Activated CD8-positive, alpha-beta memory T cell treated with anti-CD3 and anti-CD28 coated beads for 4 hours (primary cell): ENCODE results near the gene MAP3K5.
A peak's percentile ranks its signal among the peaks of the same experiment; 100 is the strongest.
"Not testable (repeated sequence)": the region's sequence is repeated elsewhere in the genome, so short reads cannot be mapped to it uniquely, and the experiment has no call there.

Source experiments
- DNase-seq, 2 donors: peaks; one replicate each; pipeline ENCODE4 v3.0.0-alpha.2; 2020; ENCODE audit warnings: low read depth in 2 of 2

The MAP3K5 gene, protein sequence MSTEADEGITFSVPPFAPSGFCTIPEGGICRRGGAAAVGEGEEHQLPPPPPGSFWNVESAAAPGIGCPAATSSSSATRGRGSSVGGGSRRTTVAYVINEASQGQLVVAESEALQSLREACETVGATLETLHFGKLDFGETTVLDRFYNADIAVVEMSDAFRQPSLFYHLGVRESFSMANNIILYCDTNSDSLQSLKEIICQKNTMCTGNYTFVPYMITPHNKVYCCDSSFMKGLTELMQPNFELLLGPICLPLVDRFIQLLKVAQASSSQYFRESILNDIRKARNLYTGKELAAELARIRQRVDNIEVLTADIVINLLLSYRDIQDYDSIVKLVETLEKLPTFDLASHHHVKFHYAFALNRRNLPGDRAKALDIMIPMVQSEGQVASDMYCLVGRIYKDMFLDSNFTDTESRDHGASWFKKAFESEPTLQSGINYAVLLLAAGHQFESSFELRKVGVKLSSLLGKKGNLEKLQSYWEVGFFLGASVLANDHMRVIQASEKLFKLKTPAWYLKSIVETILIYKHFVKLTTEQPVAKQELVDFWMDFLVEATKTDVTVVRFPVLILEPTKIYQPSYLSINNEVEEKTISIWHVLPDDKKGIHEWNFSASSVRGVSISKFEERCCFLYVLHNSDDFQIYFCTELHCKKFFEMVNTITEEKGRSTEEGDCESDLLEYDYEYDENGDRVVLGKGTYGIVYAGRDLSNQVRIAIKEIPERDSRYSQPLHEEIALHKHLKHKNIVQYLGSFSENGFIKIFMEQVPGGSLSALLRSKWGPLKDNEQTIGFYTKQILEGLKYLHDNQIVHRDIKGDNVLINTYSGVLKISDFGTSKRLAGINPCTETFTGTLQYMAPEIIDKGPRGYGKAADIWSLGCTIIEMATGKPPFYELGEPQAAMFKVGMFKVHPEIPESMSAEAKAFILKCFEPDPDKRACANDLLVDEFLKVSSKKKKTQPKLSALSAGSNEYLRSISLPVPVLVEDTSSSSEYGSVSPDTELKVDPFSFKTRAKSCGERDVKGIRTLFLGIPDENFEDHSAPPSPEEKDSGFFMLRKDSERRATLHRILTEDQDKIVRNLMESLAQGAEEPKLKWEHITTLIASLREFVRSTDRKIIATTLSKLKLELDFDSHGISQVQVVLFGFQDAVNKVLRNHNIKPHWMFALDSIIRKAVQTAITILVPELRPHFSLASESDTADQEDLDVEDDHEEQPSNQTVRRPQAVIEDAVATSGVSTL (N-terminal part only)

GRCh38 chr6:136792410-136793262, at the start of gene MAP3K5:
Gene MAP3K5 (minus strand): TSS chr6:136792477. CDS start chr6:136792157, 320 bp downstream.
- DNase-seq = peak; percentile 89 to 92

DNA sequence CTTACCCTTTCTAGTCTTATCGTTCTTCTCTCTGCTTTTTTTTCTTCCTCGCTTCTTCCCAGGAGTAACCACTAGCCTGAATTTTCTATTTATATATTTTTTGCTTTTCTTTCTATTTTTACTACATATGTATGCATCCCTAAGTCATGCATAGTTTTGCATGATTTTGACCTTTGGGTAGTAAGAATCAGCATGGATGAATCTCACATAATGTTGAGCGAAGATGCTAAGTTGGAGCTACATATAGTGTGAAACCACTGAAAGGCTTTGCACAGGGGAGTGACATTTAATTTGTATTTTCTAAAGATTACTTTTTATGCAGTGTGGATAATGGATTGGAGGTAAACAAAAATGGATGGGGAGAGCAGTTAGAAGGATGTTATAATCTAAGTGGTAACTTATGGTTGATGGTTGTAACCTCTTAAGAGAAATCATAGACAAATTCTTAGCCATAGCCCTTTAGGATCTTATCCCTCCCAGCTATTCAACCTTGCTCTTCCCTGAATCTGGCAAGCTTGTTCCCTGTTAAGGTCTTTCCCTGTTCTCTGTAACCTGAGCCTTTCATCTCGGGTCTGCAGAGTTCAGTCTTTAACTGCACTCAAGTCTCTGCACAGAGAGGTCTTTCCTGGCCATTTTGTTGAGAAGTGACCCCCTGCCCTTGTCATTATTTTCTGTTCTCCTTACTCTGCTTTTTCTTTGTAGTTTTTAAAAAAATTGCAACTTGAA, 48.2 kb upstream of the MAP3K5 start:
- DNase-seq = no peak

- DNase-seq = no peak
Observed at GRCh38 chr6:136831873-136832562, 39.7 kb upstream of the MAP3K5 start.

GRCh38 chr6:136826216-136826615, 33.9 kb upstream of the MAP3K5 start:
- DNase-seq = no peak

DNA sequence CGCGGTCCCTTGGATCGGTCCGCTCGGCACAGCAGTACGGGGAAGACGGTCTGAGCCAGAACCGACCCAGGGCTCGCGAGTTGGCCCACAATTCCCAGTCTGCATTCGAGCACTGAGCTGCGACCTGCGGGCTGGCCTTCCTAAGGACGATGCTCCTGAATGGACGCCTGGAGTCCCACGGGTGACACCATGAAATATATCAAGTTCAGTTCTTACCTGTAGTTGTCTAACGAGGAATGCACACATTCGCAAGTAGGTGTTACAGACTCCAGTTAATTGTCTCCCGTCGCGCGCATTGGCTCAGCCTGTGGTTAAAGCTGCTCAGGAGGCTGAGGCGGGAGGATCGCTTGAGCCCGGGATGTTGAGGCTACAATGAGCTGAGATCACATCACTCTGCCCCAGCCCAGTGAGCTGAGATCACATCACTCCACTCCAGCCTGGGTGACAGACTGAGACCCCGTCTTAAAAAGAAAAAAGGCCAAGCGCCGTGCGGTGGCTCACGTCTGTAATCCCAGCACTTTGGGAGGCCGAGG, 30.9 kb upstream of the MAP3K5 start:
- no peak for DNase-seq

- peak; percentile 71 to 77 for DNase-seq
Observed at GRCh38 chr6:136822376-136823127, 30.3 kb upstream of the MAP3K5 start, which contains the start of gene PEX7. Gene PEX7 (plus strand): TSS chr6:136822592. CDS start chr6:136822666, 74 bp downstream.

DNA sequence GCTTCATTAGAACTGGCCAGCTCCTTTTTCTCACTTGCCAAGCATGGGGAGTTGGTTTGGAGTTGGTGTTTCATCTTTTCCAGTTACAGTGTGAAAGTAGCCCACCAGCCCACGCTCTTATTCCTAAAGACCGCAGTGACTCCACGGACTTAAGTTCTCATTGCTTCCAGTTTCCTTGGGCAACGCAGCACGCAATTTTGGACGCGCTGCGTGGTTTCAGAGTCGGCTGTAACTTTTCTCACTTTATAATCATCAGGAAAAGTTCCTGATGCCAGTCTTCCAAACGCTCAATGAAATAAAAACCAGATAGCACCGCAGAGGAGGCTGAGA, 29.7 kb upstream of the MAP3K5 start:
- DNase-seq = no peak

GRCh38 chr6:136820561-136820960, 28.3 kb upstream of the MAP3K5 start:
- DNase-seq = no peak

- no peak for DNase-seq
Observed at GRCh38 chr6:136816656-136817055, 24.4 kb upstream of the MAP3K5 start.

- DNase-seq = not testable (repeated sequence)
Observed at GRCh38 chr6:136815608-136816007, 23.3 kb upstream of the MAP3K5 start.

DNA sequence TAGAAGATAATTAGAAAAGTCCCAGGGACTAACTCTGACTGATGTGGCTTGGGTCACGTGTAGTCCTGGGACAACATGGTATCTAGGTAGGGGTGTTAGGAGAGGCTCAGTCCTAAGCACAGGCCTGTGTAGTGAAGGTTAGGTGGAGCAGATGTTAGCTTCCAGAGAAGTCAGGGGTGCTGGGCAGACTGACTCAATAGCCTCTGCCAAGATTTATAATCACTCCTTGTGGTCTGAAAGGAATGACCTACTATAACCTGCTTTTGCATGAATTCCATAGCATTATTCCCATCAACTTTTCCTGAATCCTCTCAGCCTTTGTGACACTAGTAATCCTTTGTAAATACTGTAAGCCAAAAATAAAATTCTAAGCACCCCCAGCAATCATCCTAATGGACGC, 19.9 kb upstream of the MAP3K5 start:
- DNase-seq = no peak

GRCh38 chr6:136811272-136811671, 19.0 kb upstream of the MAP3K5 start:
- DNase-seq = no peak

- no peak for DNase-seq
Observed at GRCh38 chr6:136809091-136809860, 17.0 kb upstream of the MAP3K5 start.

DNA sequence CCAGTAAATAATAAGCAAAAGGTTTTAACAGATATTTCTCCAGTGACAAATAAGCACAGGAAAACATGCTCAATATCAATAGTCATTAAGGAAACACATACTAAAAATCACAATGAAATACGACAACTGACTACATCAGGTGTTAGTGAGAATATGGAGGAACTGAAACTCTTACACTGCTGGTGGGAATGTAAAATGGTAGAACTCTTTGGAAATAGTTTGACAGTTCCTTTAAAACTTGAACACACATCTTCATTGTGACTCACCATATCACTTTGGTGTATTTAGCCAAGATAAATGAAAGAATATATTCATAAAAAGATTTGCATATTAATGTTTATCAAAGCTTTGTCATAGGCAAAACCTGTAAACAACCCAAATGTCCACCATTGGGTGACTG, 11.3 kb upstream of the MAP3K5 start:
- no peak for DNase-seq

GRCh38 chr6:136801581-136801980, 9.3 kb upstream of the MAP3K5 start:
- no peak for DNase-seq

DNA sequence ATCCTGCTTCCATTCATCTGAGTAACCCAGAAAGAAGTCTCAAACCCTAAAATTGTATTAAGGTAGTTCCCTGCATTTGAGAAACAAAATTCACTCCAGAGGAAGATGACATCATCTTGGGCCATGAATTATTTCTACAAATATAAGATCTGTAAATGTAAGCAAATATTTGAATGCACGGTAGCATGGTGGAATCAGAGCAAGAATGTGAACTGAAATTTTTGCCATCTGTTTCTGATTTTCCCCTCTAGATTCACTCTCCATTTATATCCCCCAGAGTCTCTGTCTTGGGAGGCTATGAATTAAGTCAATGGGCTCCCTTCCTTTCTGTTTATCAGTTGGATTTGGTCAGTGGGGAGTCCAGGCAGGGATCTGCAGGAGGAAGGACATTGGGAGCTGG, 5.8 kb upstream of the MAP3K5 start:
- DNase-seq = no peak

DNA sequence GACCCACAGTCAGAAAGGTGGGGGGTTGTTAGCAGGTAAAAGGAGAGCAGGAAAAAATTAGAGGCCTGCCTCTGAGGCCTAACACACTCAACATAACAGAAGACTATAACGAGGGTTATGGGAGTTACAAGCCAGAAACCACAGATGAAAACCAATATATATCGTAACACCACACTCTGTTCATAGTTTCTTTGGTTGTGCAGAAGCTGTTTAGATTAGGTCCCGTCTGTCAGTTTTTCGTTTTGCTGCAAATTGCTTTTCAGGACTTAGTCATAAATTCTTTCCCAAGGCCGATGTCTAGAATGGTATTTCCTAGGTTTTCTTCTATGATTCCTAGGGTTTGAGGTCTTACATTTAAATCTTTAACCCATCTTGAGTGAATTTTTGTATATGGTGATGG, 3.7 kb upstream of the MAP3K5 start:
- DNase-seq = no peak

DNA sequence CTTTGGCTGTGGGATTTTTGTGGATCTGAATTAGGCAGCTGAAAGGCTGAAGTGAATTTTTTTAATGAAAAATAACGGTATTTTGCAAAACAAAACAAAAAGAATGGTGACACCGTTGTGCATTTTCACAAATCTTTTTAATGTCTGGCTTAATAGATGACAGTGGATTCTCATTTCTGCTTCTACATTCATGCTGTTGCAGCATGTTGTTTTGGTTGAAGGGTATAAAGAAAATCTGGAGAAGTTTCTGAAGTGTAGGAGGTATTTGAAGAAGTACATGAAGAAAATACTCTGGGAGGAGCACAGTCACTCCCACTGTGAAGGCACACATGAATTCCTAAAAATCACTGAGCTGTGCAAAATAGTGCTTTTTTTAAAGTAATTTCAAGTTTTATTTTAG, 3.1 kb upstream of the MAP3K5 start:
- no peak for DNase-seq
